Esophagus squamous epithelium (tissue), 4 donors: ENCODE data around the gene IFITM2.

ENCODE experiments used
- CTCF ChIP-seq, 6 experiments: fragments of 450-650 bp in 4 of 6; fragments of 200-600 bp in 2 of 6; sonication (generic) in 2 of 6; IDR thresholded peaks; one replicate each; pipeline ENCODE4 v1.5.1; 2016 to 2019; ENCODE audit warnings: antibody characterized with exemption in 6 of 6, mild to moderate bottlenecking in 4 of 6, moderate library complexity in 4 of 6
- POLR2A ChIP-seq, 4 donors: fragments of 450-650 bp; IDR thresholded peaks; one replicate each; pipeline ENCODE4 v1.6.1; 2017; ENCODE audit warnings: antibody characterized with exemption in 4 of 4, mild to moderate bottlenecking in 4 of 4, moderate library complexity in 3 of 4

- TF ChIP-seq CTCF (IDR thresholded peaks at IDR 0.05): no peak
- peak in 1 of 4 donors; percentile 37 for TF ChIP-seq POLR2A (IDR thresholded peaks at IDR 0.05)
Observed at GRCh38 chr11:326842-327580, 19.4 kb downstream of the IFITM2 start.
